Cerebellar cortex (tissue), 1 donor: ENCODE data around the gene MN1.

Experiments
- DNase-seq: peaks from one replicate; pipeline ENCODE4 v3.0.0-alpha.2; 2015; ENCODE audit warnings: low spot score

MN1 gene

DNA sequence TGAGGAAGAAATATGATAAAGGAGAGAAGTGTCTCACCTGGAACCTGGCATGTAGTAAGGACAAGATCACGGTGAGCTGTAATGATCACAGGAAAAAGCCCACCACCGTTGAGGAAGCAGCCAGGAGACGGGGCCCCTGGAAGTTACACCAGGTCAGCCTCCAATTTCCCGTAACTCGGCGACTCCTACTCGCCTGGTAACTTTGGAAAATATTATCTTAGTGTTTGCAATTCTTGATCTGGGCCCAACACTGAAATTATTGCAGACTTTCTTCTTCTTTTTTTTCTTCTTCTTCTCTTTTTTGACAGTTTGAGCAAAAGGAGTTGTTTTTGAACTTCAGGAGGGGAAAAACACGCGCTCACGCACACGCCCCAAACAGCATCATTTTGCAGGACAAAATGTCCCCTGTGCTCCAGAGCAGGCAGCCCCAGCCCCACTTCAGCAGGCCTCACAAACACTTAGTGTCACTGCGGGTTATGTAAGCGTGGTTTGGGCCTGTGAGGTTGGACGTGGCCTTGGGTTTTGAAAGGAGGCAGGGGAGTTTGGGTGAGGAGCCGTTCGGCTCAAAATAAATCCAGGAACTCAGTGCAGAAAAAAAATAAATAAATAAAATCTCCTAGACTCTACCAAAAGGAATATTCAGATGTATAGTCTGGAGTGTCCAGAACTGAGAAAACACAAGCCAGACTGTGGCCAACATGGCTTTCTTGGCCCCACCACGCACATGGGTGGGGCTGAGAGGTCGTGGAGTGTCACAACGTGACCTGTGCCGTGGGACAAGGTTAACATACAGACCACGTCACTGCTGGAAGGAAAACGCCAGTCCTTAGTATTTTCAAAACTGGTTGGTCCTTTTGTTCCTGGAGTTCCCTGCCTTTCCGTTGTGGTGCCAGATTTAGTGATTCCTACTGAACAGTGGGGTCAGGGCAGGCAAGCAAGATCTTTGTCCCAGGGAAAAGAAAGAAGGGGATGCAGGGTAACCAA lies 26.3 kb upstream of the MN1 start:
- DNase-seq = no peak

DNA sequence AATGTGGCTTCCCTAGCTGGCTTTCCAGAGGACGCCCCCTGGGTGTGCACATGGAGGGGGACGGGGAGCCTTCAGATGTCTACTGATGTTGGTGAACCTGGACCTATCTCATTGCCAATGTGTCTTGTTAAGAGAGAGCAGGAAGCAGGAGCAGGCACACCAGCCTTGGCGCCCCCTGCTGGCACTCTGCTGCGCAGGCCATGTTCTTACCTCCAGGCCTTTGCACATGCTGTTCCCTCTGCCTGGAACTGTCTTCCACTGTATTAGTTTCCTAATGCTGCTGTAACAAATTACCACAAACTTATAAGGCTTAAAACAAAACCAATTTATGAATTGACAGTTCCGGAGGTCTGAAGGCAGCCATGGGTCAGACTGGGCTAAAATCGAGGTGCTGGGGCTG lies 23.6 kb upstream of the MN1 start:
- DNase-seq = no peak

- DNase-seq = no peak
Observed at GRCh38 chr22:27823221-27823620, 21.7 kb upstream of the MN1 start.

DNA sequence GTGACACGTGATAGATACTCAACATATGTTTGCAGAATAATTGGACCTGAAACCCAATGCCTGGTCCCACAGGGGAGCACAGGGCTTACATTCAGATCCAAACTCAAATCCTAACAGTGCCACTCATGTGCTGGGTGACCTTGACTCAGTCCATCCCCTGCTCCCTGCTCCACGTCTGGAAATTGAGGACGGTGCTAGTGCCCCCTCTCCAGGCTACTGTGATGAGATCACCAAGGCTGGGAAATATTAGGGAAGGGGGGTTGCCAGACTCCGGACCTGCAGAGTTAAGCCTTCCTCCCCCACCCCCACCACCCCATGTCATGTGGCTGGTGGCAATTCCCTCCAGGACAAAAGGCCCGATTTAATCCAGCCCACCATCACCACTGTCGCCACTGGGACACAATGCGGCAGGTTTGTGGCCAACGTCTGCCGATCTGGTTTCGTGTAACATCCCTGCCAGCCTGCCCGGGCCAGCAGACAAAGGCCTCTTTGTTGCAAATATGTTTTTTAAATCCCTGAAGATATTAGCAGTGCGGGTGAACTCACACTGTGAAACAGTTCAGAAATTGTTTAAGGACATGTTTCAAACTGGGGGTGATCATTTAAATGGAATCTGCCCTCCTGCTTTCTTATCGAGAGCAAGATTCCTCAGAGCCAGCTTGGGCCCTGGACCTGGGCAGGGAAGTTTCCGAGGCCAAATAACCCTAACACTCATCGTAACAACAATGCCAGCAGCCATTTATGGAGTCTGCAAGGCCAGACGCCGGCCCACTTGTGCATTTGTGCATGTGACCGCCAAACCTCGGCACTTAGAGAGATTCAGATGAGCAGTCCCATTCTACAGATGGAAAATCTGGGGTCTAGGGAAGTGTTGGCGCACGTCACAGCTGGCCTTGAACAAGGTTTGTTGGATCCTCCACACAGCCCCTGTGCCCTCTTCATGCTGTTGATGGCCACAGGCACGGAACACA lies 19.6 kb upstream of the MN1 start:
- no peak for DNase-seq

DNA sequence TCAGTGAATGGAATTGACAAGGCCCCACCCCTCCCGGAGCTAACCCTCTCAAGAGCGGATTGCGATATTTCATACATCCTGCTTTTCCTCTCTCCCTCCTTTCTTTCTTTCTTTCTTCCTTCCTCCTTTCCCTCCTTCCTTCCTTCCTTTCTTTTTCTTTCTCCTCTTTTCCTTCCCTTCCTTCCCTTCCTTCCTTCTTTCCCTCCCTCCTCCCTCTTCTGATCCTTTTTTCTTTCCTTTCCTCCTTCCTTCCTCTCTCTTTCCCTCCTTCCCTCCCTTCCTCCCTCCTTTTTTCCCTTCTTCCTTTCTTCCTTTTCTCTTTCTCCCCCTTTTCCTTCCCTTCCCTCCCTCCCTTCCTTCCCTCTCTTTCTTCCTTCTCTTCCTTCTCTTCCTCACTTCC lies 15.0 kb upstream of the MN1 start:
- DNase-seq = no peak

DNA sequence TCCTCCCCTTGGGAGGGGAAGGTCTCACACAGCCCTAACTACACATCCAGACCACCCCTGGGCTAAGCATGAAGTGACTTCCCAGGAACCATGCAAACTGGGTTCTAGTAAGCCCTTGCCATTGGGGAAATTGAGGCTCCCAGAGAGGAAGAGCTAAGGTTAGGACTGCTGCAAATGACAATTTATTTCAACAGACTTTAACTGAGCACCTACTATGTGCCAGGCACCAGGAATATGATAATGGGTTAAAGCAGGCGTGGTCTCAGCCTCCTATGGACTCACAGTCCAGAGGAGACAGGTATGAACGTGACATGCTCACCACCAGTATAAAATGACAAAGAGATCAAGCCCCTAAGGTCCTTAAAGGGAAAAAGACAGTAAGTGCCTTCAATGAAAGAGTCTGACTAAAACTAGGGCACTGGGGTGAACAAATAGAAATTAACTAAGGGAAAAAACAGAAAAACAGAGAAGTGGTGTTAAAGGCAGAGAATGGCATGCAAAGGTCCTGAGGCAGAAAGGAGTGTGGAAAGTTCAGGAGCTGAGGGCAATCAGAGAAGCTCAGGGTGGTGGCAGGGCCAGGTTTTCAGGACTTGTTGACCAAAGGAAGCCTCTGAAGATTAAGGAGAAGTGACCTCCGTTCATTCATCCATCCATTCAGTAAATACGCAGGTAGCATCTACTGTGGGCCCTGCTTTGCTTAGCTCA lies 14.4 kb upstream of the MN1 start:
- no peak for DNase-seq

- DNase-seq = no peak
Observed at GRCh38 chr22:27814993-27815392, 13.4 kb upstream of the MN1 start.

DNA sequence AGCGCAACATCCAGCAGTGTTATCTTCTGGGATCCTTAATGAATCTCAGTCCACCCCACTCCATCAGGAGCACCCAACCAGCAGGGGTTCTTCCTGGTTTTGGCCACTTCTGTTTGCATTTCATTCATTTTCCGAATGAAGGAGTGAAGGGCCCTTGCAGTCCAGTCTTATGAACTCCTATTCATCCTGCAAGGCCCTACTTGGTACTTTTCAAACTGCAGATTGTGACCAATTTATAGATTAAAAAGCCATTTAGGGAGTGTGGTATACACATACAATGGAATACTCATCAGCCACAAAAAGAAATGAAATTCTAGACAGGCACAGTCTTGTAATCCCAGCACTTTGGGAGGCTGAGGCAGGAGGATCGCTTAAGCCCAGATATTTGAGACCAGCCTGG lies 10.2 kb upstream of the MN1 start:
- no peak for DNase-seq

- DNase-seq = no peak
Observed at GRCh38 chr22:27810609-27811151, 9.1 kb upstream of the MN1 start.

DNA sequence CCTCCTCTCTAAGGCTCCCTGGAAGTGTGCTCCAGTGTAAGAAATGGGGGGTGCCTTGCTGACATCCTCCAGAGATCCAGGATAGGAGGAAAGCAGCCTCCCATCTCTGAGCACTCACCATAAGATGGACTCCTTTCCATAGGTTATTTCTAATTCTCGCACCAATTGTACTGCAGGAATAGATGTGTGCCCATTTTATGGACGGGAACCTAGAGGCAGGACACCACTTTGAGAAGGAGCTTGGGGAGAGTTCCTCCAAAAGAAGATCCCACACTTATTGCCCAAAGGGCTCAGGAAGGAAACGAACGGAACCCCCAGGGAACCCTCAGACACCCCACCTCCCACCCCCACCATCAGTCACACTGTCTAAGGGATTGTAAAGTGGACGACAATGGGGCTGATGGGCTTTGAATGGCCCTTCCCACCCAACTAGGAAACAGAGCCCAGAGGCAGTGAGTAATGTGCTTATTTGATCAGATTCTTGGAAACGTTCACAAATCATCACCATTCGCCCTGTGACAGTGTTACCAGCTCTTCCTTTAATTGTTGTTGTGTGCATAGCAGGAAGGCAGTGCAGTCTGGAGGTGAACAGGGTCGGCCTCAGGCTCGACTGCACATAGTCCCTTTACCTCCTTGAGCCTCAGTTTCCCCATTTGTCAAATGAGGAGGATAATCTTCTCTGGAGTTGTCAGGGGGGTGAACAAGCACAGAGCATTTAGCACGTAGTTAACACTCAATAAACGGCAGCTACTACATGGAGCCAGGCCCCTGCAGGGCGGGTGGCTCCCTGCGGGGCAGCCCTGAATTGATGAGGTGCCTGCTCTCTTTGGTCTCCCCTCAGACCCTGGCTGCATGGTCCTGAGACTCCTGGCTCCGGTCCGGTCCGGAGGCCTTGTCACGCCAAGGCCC lies 8.4 kb upstream of the MN1 start:
- no peak for DNase-seq

- DNase-seq = no peak
Observed at GRCh38 chr22:27809226-27809603, 7.7 kb upstream of the MN1 start.

DNA sequence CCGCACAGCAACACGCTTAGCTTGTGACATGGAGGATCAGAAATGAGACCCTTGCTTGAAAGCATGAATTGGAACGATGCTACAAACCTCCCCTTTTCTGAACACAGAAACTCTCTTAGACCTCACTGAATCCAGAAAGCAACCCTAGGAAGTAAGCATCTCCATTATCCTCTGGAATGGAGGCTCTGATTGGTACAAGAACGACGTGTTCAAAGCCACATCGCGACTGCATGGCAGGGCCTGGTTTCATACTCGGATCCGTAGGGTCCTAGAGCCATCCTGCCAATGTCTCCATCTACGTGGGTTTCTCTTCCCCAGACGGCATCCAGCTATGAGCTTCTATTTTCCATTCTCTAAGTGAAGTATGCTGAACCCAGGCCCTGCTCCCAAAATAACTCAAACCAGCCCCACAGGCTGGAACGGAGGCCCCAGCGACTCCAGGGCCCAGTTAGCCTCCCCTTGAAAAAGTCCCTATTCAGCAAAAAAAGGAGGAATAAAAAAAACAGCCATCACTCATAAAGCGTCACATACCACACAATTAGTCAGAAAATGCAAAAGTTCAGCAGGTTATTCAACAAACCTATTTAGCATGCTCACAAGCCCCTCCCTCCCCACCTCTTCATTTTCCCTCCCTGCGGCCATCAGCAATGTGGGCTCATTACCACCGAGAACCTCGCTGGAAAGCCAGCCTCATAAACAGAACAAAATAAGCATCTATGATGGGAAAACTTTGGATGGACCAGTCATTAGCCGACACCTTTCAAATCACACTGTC lies 7.1 kb upstream of the MN1 start:
- DNase-seq = no peak

GRCh38 chr22:27805841-27806240 lies 4.3 kb upstream of the MN1 start:
- DNase-seq = no peak

DNA sequence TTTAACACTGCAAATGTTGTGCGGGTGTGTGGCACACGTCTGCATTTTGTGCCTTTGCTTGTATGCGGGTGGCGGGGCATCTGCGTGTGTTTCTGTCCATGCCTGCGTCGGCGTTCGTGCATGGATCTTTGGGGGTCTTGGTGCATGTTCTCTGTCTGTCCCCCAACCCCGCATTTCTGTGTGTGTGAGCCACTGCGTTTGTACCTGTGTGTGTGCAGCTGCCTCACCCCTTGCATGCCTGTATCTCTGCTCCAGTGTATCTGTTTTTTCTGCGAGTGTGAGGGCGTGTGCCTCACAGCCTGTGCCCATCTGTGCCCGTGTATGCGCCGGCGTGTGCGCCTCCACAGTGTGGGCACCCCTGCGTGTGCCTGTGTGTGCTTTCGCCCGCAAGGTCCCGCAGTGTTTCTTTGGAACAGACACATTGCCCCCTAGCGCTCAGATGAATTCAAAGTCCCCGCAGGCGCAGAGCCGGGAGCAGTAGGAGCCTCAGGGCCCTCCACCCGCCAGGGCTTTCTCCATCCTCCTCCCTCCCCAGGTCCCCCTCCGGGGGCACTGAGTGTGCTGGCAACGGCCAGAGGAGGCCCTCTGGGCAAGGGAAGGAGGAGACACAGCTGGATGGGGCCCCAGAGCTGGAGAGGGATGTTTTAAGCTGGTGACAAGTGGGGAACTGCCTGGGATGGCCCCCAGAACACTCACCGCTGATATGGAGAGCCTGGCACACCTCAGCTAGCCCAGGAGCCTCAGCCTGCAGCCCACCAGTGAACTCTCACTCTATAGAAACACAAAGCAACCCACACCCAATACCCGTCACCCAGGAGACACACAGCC lies 3.1 kb upstream of the MN1 start:
- DNase-seq = peak; percentile 40

DNA sequence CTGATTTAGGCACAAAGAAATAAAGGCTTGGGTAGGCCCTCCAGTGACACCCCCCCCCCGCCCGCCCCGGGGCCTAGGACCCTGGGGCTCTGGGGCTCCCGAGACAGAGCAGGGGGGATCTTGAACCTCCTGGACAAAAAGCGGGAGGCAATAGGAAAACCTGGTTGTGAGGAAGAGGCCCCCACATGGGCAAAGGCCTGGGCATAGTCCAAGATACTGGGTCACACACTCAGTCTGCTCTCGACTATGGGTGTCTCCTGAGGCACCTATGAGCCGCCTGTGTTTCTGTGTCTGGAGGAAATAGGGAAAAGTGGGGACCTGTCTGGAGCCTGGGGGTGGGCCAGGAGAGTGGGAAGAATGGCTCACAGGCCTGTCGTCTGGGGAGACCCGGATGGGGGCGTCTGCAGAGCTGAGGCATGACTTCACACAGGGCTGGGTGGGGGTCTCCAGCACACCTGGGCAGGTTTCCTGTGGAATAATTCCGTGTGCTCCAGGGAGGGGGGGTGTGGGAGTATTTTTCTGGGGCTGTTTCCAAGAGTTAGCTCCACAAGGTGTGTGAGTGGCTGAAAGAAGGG lies 2.4 kb upstream of the MN1 start:
- no peak for DNase-seq

GRCh38 chr22:27802346-27803073 lies 954 bp upstream of the MN1 start:
- DNase-seq = no peak

DNA sequence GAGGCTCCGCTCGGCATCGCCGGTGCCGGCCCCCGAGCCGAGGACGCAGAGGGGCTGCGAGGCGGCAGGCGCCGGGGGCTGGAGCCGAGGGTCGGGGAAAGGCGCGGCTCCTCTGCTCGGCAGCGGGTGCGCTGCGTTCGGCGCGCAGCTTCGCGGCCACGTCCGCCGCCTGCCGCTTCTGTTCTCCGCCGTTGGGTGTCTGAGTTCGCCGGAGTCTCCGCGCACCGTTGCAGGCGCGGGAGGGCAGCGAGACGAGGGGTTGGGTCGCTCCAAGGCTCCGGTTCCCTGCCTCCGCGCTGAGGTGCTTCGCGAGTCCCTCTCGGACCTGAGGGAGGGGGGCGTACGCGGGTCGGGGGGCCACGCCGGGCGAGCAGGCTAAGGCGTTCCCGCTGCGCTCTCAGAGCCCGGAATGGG lies 347 bp downstream of the MN1 start:
- DNase-seq = no peak
